Sigmoid colon (tissue), 7 donors: ENCODE measurements around the gene NMUR2. TPM values are rescaled to one million over a fixed set of nuclear protein-coding genes. Genes with fewer than 3 reads are reported as not detected.

ENCODE experiments used
- DNase-seq: peaks from one replicate; pipeline ENCODE4 v3.0.0-alpha.2; 2019
- H3K27ac ChIP-seq, 4 donors: fragments of 200-600 bp; sonication (generic); one replicate each; pipeline ENCODE4 v1.5.1; 2016 to 2019; ENCODE audit warnings: mild to moderate bottlenecking in 1 of 4
- H3K27me3 ChIP-seq, 3 donors: fragments of 200-600 bp; sonication (generic); one replicate each; pipeline ENCODE4 v1.5.1; 2019; ENCODE audit warnings: mild to moderate bottlenecking in 1 of 3
- H3K36me3 ChIP-seq, 4 donors: fragments of 200-600 bp; sonication (generic); one replicate each; pipeline ENCODE4 v1.5.1; 2016 to 2019
- H3K4me1 ChIP-seq, 4 donors: fragments of 200-600 bp; sonication (generic); one replicate each; pipeline ENCODE4 v1.5.1; 2017 to 2019
- H3K4me3 ChIP-seq, 4 donors: fragments of 200-600 bp; sonication (generic); one replicate each; pipeline ENCODE4 v1.5.1; 2017 to 2019; ENCODE audit warnings: mild to moderate bottlenecking in 2 of 4, moderate library complexity in 1 of 4
- H3K9me3 ChIP-seq, 4 donors: fragments of 200-600 bp in 3 of 4; sonication (generic) in 3 of 4; one replicate each; pipeline versions ENCODE4 v1.5.1 to v1.6.1; 2013 to 2019
- EP300 ChIP-seq, 4 donors: sonication (generic); formaldehyde crosslinking; IDR thresholded peaks; one replicate each; pipeline ENCODE4 v1.6.1; 2017; ENCODE audit warnings: antibody characterized with exemption in 4 of 4
- POLR2A ChIP-seq, 2 donors: fragments of 450-650 bp; IDR thresholded peaks; one replicate each; pipeline ENCODE4 v1.6.1; 2016; ENCODE audit warnings: antibody characterized with exemption in 2 of 2, mild to moderate bottlenecking in 2 of 2, moderate library complexity in 2 of 2
- POLR2AphosphoS5 ChIP-seq, 4 donors: sonication (generic); formaldehyde crosslinking; IDR thresholded peaks; one replicate each; pipeline ENCODE4 v1.6.1; 2017; ENCODE audit warnings: antibody characterized with exemption in 4 of 4
- WGBS, 2 donors: extraction: QIAGEN DNeasy Blood & Tissue Kit; methylation state at CpG; one replicate each; pipeline ENCODE4 v1.1.7; 2013; 5-methylcytosine and 5-hydroxymethylcytosine counted together
- intact Hi-C: fragments of 100-400 bp; cut with DNase I; formaldehyde crosslinking; loops from one replicate; pipeline ENCODE4 v1.15.1; 2023
- polyA plus RNA-seq, 3 donors: library from polyadenylated mRNA; stranded (reverse); fragments of 200-250 nt; gene quantifications; one replicate each; pipeline ENCODE4 v1.2.3, GENCODE V29; 2013
- total RNA-seq, 4 donors: library from RNA; depleted of rRNA; stranded (reverse); fragments of >200 nt; gene quantifications; one replicate each; pipeline ENCODE4 v1.1.0, GENCODE V29; 2016
- TF ChIP-seq, protein P1 (sequence below), 4 experiments: fragments of 450-650 bp in 3 of 4; fragments of 200-600 bp in 1 of 4; IDR thresholded peaks; one replicate each; pipeline ENCODE4 v1.5.1; 2016 to 2019; ENCODE audit warnings: antibody characterized with exemption in 4 of 4, mild to moderate bottlenecking in 3 of 4, moderate library complexity in 2 of 4
- donor health status: healthy with polysubstance abuse.
- donor health status: Bipolar disorder and iron deficiency.
- donor health status: healthy.

NMUR2 gene
- total and polyA plus RNA-seq, 7 donors: not detected

DNA sequence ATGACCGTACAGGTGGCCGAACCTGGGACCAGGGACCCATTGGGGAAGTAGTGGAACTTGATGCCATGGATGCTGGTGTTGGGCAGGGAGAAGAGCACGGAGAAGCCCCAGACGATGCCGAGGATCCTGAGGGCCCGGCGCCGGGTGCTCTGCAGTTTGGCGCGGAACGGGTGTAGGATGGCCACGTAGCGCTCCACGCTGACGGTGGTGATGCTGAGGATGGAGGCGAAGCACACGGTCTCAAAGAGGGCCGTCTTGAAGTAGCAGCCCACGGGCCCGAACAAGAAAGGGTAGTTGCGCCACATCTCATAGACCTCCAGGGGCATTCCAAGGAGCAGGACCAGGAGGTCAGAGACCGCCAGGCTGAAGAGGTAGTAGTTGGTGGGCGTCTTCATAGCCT lies 585 bp downstream of the NMUR2 start:
- intact Hi-C loops: no loop called here
- TF ChIP-seq POLR2A (IDR thresholded peaks at IDR 0.05) (no peak), EP300 (IDR thresholded peaks at IDR 0.05) (no peak)
- TF ChIP-seq, protein P1, sequence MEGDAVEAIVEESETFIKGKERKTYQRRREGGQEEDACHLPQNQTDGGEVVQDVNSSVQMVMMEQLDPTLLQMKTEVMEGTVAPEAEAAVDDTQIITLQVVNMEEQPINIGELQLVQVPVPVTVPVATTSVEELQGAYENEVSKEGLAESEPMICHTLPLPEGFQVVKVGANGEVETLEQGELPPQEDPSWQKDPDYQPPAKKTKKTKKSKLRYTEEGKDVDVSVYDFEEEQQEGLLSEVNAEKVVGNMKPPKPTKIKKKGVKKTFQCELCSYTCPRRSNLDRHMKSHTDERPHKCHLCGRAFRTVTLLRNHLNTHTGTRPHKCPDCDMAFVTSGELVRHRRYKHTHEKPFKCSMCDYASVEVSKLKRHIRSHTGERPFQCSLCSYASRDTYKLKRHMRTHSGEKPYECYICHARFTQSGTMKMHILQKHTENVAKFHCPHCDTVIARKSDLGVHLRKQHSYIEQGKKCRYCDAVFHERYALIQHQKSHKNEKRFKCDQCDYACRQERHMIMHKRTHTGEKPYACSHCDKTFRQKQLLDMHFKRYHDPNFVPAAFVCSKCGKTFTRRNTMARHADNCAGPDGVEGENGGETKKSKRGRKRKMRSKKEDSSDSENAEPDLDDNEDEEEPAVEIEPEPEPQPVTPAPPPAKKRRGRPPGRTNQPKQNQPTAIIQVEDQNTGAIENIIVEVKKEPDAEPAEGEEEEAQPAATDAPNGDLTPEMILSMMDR (IDR thresholded peaks at IDR 0.05): no peak
- no peaks in the 10 kb centered on the region for H3K36me3 ChIP-seq
- DNase-seq: no peak
- 95 to 97% methylated on average over 23 of the region's 23 CpGs for WGBS, 2 donors
- no peaks in the 10 kb centered on the region for H3K27me3 ChIP-seq
- no peak overlapping the region for H3K4me3 ChIP-seq
- H3K9me3 ChIP-seq: no peaks in the 10 kb centered on the region
- H3K27ac ChIP-seq: no peak overlapping the region
- H3K4me1 ChIP-seq: no peaks in the 10 kb centered on the region

DNA sequence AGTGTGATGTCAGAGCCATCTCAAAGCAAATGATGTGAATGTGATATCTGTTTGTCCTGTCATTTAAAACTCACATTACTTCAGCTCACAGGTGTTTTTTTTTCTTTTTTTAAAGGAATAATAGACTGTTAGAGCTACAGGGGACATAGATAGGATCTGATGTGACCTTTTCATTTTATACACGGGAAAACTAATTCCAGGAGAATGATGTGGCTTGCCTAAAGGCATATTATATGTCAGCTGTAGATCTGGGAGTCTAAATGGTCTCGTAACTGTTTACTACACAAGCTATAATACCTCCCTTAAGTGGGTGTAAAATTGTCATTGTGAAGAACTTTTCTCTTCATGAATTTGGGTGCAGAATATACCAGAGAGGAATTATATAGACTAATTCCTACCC lies 2.0 kb downstream of the NMUR2 start:
- no peak overlapping the region for H3K4me3 ChIP-seq
- WGBS, 2 donors: 63 to 77% methylated on average over 2 of the region's 2 CpGs
- no peaks in the 10 kb centered on the region for H3K27me3 ChIP-seq
- no peak for DNase-seq
- no peaks in the 10 kb centered on the region for H3K9me3 ChIP-seq
- TF ChIP-seq EP300 (IDR thresholded peaks at IDR 0.05): no peak
- no peak for TF ChIP-seq POLR2AphosphoS5 (IDR thresholded peaks at IDR 0.05)
- TF ChIP-seq, protein P1 (IDR thresholded peaks at IDR 0.05): no peak
- TF ChIP-seq POLR2A (IDR thresholded peaks at IDR 0.05): no peak
- no peak overlapping the region for H3K27ac ChIP-seq
- intact Hi-C loops: no loop called here
- no peaks in the 10 kb centered on the region for H3K36me3 ChIP-seq
- no peaks in the 10 kb centered on the region for H3K4me1 ChIP-seq

DNA sequence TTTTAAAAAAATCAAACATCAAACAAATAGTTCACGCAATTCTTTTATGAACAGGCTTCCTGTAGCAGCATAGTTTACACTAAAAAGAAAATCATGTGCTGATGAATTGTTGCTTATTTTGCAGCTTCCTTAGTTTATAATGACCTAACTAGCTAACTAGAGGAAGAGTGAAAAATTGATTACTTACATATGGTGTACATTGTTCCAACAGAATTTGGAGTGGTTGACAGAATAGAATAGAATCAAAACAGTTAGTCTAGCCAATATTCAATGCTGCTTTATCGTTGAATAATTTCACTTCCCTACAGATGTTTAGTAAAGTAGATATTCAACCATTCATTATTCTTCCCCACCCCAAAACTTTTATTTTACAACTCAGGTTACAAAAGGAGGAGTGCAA lies 4.2 kb downstream of the NMUR2 start:
- no peaks in the 10 kb centered on the region for H3K36me3 ChIP-seq
- no peaks in the 10 kb centered on the region for H3K9me3 ChIP-seq
- no peak overlapping the region for H3K27ac ChIP-seq
- no peaks in the 10 kb centered on the region for H3K27me3 ChIP-seq
- H3K4me3 ChIP-seq: no peak overlapping the region
- no peaks in the 10 kb centered on the region for H3K4me1 ChIP-seq
- intact Hi-C loops: no loop called here
- TF ChIP-seq POLR2A (IDR thresholded peaks at IDR 0.05) (no peak), EP300 (IDR thresholded peaks at IDR 0.05) (no peak), POLR2AphosphoS5 (IDR thresholded peaks at IDR 0.05) (no peak)
- TF ChIP-seq, protein P1 (IDR thresholded peaks at IDR 0.05): no peak
- DNase-seq: no peak
- WGBS, 2 donors: 73 to 74% methylated on average over 2 of the region's 2 CpGs

DNA sequence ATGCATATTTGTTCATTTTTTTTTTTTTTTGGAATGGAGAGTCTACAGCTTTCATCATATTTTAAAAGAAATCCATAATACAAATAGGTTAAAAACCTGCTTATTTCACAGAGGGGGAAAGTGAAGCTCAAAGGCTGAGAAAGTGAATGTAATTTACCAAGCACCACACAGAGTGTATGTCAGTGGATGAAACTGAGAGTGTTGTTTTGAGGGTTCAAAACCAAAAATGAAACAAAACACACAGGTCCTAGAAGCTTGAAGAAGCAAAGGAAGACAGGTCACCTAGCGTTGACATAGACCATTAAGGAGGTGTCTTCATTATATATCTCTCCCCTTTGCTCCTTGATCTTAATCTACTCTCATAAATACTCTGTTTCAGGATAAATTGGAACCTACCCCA lies 7.5 kb downstream of the NMUR2 start:
- Histone ChIP-seq H3K4me3 (no peak overlapping the region), H3K9me3 (no peaks in the 10 kb centered on the region), H3K27me3 (no peaks in the 10 kb centered on the region), H3K4me1 (no peaks in the 10 kb centered on the region), H3K36me3 (no peaks in the 10 kb centered on the region), H3K27ac (no peak overlapping the region)
- whole genome bisulfite sequencing, 2 donors: 85 to 93% methylated on average over 1 of the region's 1 CpG
- TF ChIP-seq POLR2A (IDR thresholded peaks at IDR 0.05): no peak
- TF ChIP-seq EP300 (IDR thresholded peaks at IDR 0.05): no peak
- TF ChIP-seq POLR2AphosphoS5 (IDR thresholded peaks at IDR 0.05): no peak
- TF ChIP-seq, protein P1 (IDR thresholded peaks at IDR 0.05): no peak
- intact Hi-C loops: no loop called here
- DNase-seq: no peak

DNA sequence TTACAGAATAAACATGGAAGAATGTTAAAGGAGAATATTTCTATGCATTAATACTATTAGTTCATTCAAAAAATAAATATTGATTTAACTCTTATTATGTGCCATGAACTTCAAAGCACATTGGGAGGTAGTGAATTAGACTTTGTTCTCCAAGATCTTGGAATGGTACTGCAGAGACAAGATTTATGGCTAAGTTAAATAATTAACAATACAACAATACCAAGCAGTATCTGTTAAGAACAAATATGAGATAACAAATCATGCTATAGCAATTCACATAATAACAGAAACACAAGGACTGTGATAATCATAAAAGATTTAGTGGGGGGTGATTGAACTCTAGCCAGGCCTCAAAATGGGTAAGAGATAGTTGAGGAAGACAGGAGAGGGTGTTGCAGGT lies 11.6 kb downstream of the NMUR2 start:
- H3K4me1 ChIP-seq: no peaks in the 10 kb centered on the region
- intact Hi-C loops: no loop called here
- no peak overlapping the region for H3K4me3 ChIP-seq
- TF ChIP-seq POLR2AphosphoS5 (IDR thresholded peaks at IDR 0.05) (no peak), EP300 (IDR thresholded peaks at IDR 0.05) (no peak), POLR2A (IDR thresholded peaks at IDR 0.05) (no peak)
- TF ChIP-seq, protein P1 (IDR thresholded peaks at IDR 0.05): no peak
- no peaks in the 10 kb centered on the region for H3K36me3 ChIP-seq
- no peaks in the 10 kb centered on the region for H3K9me3 ChIP-seq
- no peak overlapping the region for H3K27ac ChIP-seq
- DNase-seq: no peak
- no peaks in the 10 kb centered on the region for H3K27me3 ChIP-seq
